ENCODE results near the gene OLFM1.

Gene OLFM1

GRCh38 chr9:135047521-135047920, 39.9 kb upstream of the OLFM1 start:
- no peaks in the 10 kb centered on the region for H3K36me3 ChIP-seq (ENCODE audit: control insufficient read depth in 2 of 2, insufficient read depth in 2 of 2, low read length in 2 of 2)
- H3K27me3 ChIP-seq (ENCODE audit: control insufficient read depth in 1 of 2, insufficient read depth in 2 of 2, low read length in 2 of 2): peaks cover 10 to 23% of the 10 kb centered on the region in 2 donors
- no peak overlapping the region for H3K9ac ChIP-seq (ENCODE audit: low read length in 2 of 2)
- no peak overlapping the region for H3K27ac ChIP-seq (ENCODE audit: low read length)
- H3K9me3 ChIP-seq (ENCODE audit: control insufficient read depth in 2 of 2, low read length in 2 of 2): peaks cover 0 to 4% of the 10 kb centered on the region in 2 donors
- H3K4me1 ChIP-seq (ENCODE audit: control insufficient read depth, insufficient read depth, low read length): no peaks in the 10 kb centered on the region
- no peak overlapping the region for H3K4me3 ChIP-seq (ENCODE audit: low read length in 2 of 2)

DNA sequence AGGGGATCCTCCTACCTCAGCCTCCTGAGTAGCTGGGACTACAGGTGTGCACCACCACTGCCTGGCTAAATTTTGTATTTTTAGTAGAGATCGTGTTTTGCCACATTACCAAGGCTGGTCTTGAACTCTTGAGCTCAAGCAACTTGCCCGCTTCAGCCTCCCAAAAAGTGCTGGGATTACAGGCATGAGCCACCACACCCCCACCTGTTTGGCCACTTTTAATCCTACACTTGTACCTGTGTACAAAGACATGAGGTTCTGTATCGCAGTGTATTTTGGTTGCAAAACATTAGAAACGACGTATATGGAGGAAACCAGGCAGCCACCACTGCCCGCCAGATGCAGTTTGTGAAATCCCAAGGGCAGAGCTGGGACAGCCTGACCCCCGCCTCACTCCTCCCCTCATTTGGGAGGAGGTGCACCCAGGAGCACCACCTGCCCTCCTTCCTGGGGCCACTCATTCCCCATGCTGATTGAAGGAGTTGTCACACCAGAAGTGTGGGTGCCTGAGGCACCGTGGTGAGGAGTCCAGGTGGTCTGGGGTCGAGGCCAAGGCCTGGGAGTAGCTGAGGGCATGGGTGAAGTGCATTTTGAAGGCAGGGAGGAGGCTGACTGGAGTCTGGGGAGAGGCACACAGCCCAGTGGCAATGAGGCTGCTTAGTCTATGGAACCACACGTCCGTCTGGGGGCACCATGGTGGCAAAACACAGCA, 39.3 kb upstream of the OLFM1 start:
- Histone ChIP-seq H3K9ac (ENCODE audit: low read length in 2 of 2) (no peak overlapping the region), H3K4me3 (ENCODE audit: low read length in 2 of 2) (no peak overlapping the region), H3K36me3 (ENCODE audit: control insufficient read depth in 2 of 2, insufficient read depth in 2 of 2, low read length in 2 of 2) (no peaks in the 10 kb centered on the region), H3K27me3 (ENCODE audit: control insufficient read depth in 1 of 2, insufficient read depth in 2 of 2, low read length in 2 of 2) (peaks cover 10 to 23% of the 10 kb centered on the region in 2 donors), H3K4me1 (ENCODE audit: control insufficient read depth, insufficient read depth, low read length) (no peaks in the 10 kb centered on the region), H3K9me3 (ENCODE audit: control insufficient read depth in 2 of 2, low read length in 2 of 2) (peaks cover 0 to 4% of the 10 kb centered on the region in 2 donors), H3K27ac (ENCODE audit: low read length) (no peak overlapping the region)

DNA sequence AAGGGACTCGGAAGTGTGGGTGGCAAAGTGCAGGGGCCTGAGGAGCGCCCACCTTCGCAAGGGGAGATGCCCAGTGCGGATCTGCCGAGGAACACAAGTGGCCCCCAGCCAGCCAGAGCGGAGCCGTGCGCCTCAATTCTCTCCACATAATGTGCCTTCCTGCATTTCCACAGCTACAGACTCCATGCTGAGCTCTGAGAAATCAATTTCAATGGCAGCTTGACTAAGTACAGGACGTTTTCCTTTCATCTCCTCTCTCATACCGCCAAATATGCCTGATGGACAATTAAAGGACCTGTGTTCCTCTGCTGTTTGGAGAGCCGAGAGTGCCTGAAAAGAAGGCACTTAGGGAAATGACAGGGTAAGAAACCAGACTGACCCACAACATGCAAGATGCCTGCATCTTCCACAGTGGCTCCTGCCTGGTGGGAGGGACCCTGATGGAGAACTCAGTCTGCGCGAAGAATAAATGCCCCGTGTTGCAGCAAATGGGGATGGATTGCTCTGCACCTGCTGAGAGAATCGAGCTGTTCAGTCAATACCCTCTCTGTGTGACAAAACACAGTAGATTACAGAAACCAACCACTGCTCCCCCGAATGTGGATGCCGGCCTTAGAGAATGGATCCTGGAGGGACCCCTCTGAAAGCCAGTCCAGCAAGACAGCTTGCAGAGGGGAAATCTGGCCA, 38.6 kb upstream of the OLFM1 start:
- H3K4me3 ChIP-seq (ENCODE audit: low read length in 2 of 2): no peak overlapping the region
- H3K9ac ChIP-seq (ENCODE audit: low read length in 2 of 2): no peak overlapping the region
- no peaks in the 10 kb centered on the region for H3K4me1 ChIP-seq (ENCODE audit: control insufficient read depth, insufficient read depth, low read length)
- no peak overlapping the region for H3K27ac ChIP-seq (ENCODE audit: low read length)
- no peaks in the 10 kb centered on the region for H3K36me3 ChIP-seq (ENCODE audit: control insufficient read depth in 2 of 2, insufficient read depth in 2 of 2, low read length in 2 of 2)
- peaks cover 8 to 26% of the 10 kb centered on the region in 2 donors for H3K27me3 ChIP-seq (ENCODE audit: control insufficient read depth in 1 of 2, insufficient read depth in 2 of 2, low read length in 2 of 2)
- peaks cover 0 to 4% of the 10 kb centered on the region in 2 donors for H3K9me3 ChIP-seq (ENCODE audit: control insufficient read depth in 2 of 2, low read length in 2 of 2)

DNA sequence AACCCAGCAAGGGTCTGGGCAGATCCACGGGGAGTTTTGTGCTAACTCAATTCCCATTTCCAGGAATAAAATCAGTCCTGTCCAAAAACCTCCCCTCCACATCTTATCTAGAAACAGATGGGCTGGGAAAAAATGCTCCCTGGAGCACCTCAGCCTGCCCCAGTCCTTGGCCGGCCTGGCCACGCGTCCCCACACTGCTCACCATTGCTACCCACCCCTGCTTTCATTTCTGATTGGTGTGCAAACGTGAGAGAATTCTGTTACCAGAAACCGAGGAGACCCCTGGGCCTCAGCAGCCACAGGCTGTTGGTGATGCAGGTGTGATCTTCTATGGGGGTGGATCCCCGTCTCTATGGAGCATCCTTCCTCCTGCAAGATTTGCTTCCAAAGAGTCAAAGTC, 38.0 kb upstream of the OLFM1 start:
- no peaks in the 10 kb centered on the region for H3K36me3 ChIP-seq (ENCODE audit: control insufficient read depth in 2 of 2, insufficient read depth in 2 of 2, low read length in 2 of 2)
- H3K4me1 ChIP-seq (ENCODE audit: control insufficient read depth, insufficient read depth, low read length): no peaks in the 10 kb centered on the region
- H3K4me3 ChIP-seq (ENCODE audit: low read length in 2 of 2): no peak overlapping the region
- H3K9ac ChIP-seq (ENCODE audit: low read length in 2 of 2): no peak overlapping the region
- H3K9me3 ChIP-seq (ENCODE audit: control insufficient read depth in 2 of 2, low read length in 2 of 2): peaks cover 0 to 4% of the 10 kb centered on the region in 2 donors
- peaks cover 8 to 24% of the 10 kb centered on the region in 2 donors for H3K27me3 ChIP-seq (ENCODE audit: control insufficient read depth in 1 of 2, insufficient read depth in 2 of 2, low read length in 2 of 2)
- no peak overlapping the region for H3K27ac ChIP-seq (ENCODE audit: low read length)

GRCh38 chr9:135050072-135050990, 37.1 kb upstream of the OLFM1 start:
- no peak overlapping the region for H3K4me3 ChIP-seq (ENCODE audit: low read length in 2 of 2)
- no peaks in the 10 kb centered on the region for H3K36me3 ChIP-seq (ENCODE audit: control insufficient read depth in 2 of 2, insufficient read depth in 2 of 2, low read length in 2 of 2)
- peaks cover 2 to 4% of the 10 kb centered on the region in 2 donors for H3K9me3 ChIP-seq (ENCODE audit: control insufficient read depth in 2 of 2, low read length in 2 of 2)
- H3K4me1 ChIP-seq (ENCODE audit: control insufficient read depth, insufficient read depth, low read length): no peaks in the 10 kb centered on the region
- H3K9ac ChIP-seq (ENCODE audit: low read length in 2 of 2): no peak overlapping the region
- H3K27ac ChIP-seq (ENCODE audit: low read length): no peak overlapping the region
- peaks cover 7 to 27% of the 10 kb centered on the region in 2 donors for H3K27me3 ChIP-seq (ENCODE audit: control insufficient read depth in 1 of 2, insufficient read depth in 2 of 2, low read length in 2 of 2)

DNA sequence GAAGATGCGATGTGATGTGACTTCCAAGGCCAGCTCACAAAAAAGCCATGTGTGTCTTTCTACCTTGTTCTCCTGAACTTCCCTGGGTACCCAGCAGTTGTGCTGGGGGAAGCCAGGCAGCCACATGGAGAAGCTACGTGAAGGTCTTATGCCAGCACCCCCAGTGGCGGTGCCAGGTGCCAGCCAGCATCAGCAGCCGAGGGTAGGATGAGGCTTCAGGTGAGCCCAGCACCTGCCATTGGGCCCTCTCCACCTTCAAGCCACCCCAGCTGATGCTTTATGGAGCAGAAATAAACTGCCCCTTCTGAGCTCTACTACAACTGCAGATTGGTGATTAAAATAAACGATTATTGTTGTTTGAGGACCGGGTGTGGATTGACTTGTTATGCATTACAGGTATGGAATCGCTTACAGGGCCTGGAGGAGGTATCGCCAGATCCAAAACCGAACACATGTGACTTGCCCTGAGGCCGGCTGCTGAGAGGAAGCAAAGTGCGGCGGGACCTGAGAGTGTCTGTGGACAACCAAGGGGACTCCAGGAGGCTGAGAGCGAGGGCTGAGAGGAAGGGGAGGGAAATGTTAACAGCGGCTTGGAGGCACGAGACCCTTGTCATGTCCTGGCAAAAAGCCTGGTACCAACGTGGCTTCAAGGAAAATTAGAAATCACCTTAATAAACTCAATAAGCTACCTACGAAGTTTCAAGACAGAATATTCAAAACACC, 36.0 kb upstream of the OLFM1 start:
- H3K4me3 ChIP-seq (ENCODE audit: low read length in 2 of 2): no peak overlapping the region
- H3K27me3 ChIP-seq (ENCODE audit: control insufficient read depth in 1 of 2, insufficient read depth in 2 of 2, low read length in 2 of 2): peaks cover 4 to 22% of the 10 kb centered on the region in 2 donors
- H3K4me1 ChIP-seq (ENCODE audit: control insufficient read depth, insufficient read depth, low read length): no peaks in the 10 kb centered on the region
- H3K36me3 ChIP-seq (ENCODE audit: control insufficient read depth in 2 of 2, insufficient read depth in 2 of 2, low read length in 2 of 2): no peaks in the 10 kb centered on the region
- no peak overlapping the region for H3K27ac ChIP-seq (ENCODE audit: low read length)
- H3K9ac ChIP-seq (ENCODE audit: low read length in 2 of 2): no peak overlapping the region
- H3K9me3 ChIP-seq (ENCODE audit: control insufficient read depth in 2 of 2, low read length in 2 of 2): peaks cover 2 to 4% of the 10 kb centered on the region in 2 donors

DNA sequence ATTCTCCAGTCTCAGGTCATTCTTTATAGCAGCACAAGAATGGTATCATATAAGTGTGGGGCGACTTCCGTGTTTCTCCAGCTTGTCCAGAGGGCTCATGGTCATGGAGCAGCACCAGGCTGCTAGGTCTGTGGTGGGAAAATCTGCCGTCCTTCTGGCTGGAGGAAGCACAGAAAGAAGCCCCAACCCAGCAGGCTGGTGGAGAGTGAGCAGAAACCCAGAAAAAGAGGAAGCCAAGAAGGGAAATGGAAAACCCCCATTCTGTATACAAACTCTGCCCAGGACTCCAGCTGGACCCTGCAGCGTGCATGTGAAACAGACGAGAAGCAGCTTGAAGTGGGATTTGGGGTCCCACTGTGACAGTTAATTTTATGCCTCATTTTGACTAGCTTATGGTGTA, 34.3 kb upstream of the OLFM1 start:
- no peak overlapping the region for H3K9ac ChIP-seq (ENCODE audit: low read length in 2 of 2)
- H3K4me1 ChIP-seq (ENCODE audit: control insufficient read depth, insufficient read depth, low read length): no peaks in the 10 kb centered on the region
- no peak overlapping the region for H3K4me3 ChIP-seq (ENCODE audit: low read length in 2 of 2)
- no peak overlapping the region for H3K27ac ChIP-seq (ENCODE audit: low read length)
- H3K9me3 ChIP-seq (ENCODE audit: control insufficient read depth in 2 of 2, low read length in 2 of 2): peaks cover 2 to 4% of the 10 kb centered on the region in 2 donors
- peaks cover 4 to 22% of the 10 kb centered on the region in 2 donors for H3K27me3 ChIP-seq (ENCODE audit: control insufficient read depth in 1 of 2, insufficient read depth in 2 of 2, low read length in 2 of 2)
- H3K36me3 ChIP-seq (ENCODE audit: control insufficient read depth in 2 of 2, insufficient read depth in 2 of 2, low read length in 2 of 2): no peaks in the 10 kb centered on the region

GRCh38 chr9:135055181-135055580, 32.3 kb upstream of the OLFM1 start:
- Histone ChIP-seq H3K4me3 (ENCODE audit: low read length in 2 of 2) (no peak overlapping the region), H3K27me3 (ENCODE audit: control insufficient read depth in 1 of 2, insufficient read depth in 2 of 2, low read length in 2 of 2) (peaks cover 6 to 17% of the 10 kb centered on the region in 2 donors), H3K27ac (ENCODE audit: low read length) (no peak overlapping the region), H3K4me1 (ENCODE audit: control insufficient read depth, insufficient read depth, low read length) (no peaks in the 10 kb centered on the region), H3K9ac (ENCODE audit: low read length in 2 of 2) (no peak overlapping the region), H3K9me3 (ENCODE audit: control insufficient read depth in 2 of 2, low read length in 2 of 2) (peaks cover 2 to 4% of the 10 kb centered on the region in 2 donors), H3K36me3 (ENCODE audit: control insufficient read depth in 2 of 2, insufficient read depth in 2 of 2, low read length in 2 of 2) (no peaks in the 10 kb centered on the region)

- H3K27ac ChIP-seq (ENCODE audit: low read length): no peak overlapping the region
- no peak overlapping the region for H3K9ac ChIP-seq (ENCODE audit: low read length in 2 of 2)
- no peaks in the 10 kb centered on the region for H3K4me1 ChIP-seq (ENCODE audit: control insufficient read depth, insufficient read depth, low read length)
- H3K27me3 ChIP-seq (ENCODE audit: control insufficient read depth in 1 of 2, insufficient read depth in 2 of 2, low read length in 2 of 2): peaks cover 16 to 18% of the 10 kb centered on the region in 2 donors
- no peak overlapping the region for H3K4me3 ChIP-seq (ENCODE audit: low read length in 2 of 2)
- H3K9me3 ChIP-seq (ENCODE audit: control insufficient read depth in 2 of 2, low read length in 2 of 2): peaks cover 2 to 4% of the 10 kb centered on the region in 2 donors
- no peaks in the 10 kb centered on the region for H3K36me3 ChIP-seq (ENCODE audit: control insufficient read depth in 2 of 2, insufficient read depth in 2 of 2, low read length in 2 of 2)
These were observed 30.9 kb upstream of the OLFM1 start for GRCh38 chr9:135056541-135056940.
